Epidermal melanocyte (primary cell): ENCODE measurements around the gene CST8.

Experiments
- DNase-seq: peaks from one replicate; pipeline ENCODE4 v3.0.0; 2011; ENCODE audit warnings: low spot score; ENCODE audit not compliant: insufficient read length

CST8 gene

GRCh38 chr20:23476015-23476754 is 14.7 kb upstream of the CST8 start:
- no peak for DNase-seq

- no peak for DNase-seq
Measured at GRCh38 chr20:23477223-23477622, 13.7 kb upstream of the CST8 start.

GRCh38 chr20:23479043-23479442 is 11.9 kb upstream of the CST8 start:
- DNase-seq = no peak

- DNase-seq = no peak
Measured at GRCh38 chr20:23482138-23482537, 8.8 kb upstream of the CST8 start.

GRCh38 chr20:23484081-23484480 is 6.8 kb upstream of the CST8 start:
- DNase-seq = no peak

DNA sequence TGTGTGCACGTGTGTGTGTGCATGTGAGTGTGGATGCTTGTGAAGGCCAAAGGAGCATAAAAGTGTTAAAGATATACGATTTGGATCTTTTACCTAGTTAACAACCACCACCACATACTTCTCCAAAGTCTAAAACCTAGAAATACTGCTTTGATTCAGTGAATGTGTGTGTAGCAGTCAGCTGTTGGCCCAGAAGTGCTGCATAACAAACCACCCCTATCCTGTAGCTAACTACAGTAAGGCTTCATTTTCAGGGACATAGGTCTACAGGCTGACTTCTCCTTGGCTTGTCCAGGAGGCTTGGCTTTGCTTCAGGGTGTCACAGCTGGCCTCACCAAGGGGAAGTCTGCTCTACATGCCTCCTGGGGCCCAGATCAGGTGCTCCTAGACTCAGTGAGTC is 2.4 kb upstream of the CST8 start:
- DNase-seq = no peak

DNA sequence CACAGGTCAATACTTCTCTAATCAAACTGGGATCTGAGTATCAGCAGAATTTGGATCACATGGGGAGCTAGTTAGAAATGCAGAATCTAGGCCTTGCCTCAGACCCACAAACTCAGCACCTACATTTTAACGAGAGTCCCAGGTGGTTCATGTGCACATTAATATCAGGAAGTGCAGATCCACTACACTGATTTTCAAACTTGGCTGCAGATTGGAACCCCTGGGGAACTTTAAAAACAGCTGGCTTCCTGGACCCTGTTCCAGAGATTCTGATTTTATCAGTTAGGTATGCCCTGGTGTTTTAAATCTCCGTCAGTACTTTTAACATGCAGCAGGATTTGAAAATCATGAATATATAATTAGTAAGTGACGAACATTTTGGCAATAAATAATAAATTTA is 1.9 kb upstream of the CST8 start:
- no peak for DNase-seq

DNA sequence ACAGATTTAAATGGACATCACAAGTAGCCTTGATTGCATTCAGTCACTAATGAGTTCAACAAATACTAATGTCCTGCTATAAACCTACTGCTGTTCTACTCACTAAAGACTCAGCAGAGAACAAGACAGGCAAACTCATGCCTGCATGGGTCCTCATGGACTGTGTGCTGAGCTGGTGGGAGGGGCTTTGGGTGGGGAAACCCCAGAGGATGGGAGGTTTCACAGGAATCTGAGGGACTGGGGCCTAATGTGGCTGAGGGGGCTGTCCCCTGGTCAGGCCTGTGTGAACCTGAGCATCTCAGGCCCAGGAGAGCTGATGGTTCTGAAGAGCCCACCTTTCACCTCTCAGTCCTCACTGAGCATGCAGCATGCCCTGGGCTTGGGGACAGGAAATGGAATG is 1.4 kb downstream of the CST8 start:
- no peak for DNase-seq

- no peak for DNase-seq
Measured at GRCh38 chr20:23493172-23493772, 2.4 kb downstream of the CST8 start.

DNA sequence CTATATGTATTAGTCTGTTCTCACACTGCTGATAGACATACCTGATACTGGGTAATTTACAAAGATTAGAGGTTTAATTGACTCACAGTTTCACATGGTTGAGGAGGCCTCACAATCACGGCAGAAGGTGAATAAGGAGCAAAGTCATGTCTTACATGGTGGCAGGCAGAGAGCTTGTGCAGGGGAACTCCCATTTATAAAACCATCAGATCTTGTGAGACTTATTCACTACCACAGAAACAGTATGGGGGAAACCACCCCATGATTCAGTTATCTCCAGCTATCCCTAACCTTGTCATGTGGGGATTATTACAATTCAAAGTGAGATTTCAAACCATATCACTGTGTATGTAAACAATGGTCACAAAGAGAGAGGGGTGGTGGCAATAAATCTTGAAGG is 6.6 kb downstream of the CST8 start:
- DNase-seq = no peak

- DNase-seq = no peak
Measured at GRCh38 chr20:23501926-23502325, 11.0 kb downstream of the CST8 start.

- DNase-seq = no peak
Measured at GRCh38 chr20:23503649-23504048, 12.7 kb downstream of the CST8 start.

GRCh38 chr20:23507346-23507745 is 16.4 kb downstream of the CST8 start:
- no peak for DNase-seq

DNA sequence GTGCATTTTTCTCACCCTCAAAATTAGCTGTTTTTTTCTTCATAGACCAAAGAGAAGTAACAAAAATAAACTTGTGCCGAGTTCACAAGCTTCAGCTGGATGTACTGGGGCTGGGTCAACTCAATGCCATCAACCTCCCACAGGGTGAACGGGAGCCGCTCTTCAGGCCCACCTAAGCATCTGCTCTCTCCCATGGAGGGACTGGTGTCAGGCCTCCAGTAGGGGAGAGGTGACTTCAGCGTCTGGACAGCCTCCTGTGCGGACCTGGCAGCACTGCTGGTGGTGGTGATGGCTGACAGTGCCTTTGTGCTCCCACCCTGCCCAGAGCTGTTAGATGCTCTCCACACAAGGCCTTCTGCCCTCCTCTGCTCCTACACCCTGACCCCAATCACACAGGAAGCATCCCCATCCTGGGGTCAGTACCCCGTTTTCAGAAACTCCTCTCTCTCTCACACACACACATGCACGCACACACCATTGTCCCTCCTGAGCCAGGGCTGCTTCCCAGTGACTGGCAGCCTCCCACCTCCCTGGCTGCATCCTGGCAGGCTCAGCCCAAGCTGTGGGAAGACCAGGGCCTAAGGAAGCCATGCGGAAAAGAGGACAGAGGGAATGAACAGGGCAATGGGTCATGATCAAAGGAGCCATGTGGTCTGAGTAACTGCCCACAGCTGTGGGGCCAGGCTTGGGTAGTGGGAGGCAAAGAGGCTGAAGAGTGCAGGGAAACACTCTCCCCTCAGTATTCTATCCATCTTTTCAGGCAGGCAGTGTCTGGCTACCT is 17.7 kb downstream of the CST8 start:
- no peak for DNase-seq

GRCh38 chr20:23509247-23509913 is 18.5 kb downstream of the CST8 start:
- no peak for DNase-seq

- no peak for DNase-seq
Measured at GRCh38 chr20:23510000-23510590, 19.2 kb downstream of the CST8 start.

DNA sequence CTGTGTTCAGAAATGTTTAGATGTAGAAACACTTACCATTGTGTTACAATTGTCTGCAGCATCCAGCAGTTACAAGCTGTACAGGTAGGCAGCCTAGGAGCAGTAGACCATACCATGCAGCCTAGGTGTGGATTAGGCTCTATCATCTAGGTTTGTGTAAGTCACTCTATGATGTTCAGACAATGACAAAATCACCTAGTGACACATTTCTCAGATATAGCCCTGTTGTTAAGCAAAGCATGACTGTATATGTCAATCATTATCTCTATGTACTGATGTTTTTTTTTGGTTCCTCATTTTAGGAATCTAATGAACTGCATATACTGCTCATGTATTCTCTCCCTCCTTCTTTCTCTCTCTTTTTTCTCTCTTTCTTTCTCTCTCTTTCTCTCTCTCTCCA is 22.2 kb downstream of the CST8 start:
- no peak for DNase-seq

GRCh38 chr20:23514848-23515247 is 23.9 kb downstream of the CST8 start:
- no peak for DNase-seq

DNA sequence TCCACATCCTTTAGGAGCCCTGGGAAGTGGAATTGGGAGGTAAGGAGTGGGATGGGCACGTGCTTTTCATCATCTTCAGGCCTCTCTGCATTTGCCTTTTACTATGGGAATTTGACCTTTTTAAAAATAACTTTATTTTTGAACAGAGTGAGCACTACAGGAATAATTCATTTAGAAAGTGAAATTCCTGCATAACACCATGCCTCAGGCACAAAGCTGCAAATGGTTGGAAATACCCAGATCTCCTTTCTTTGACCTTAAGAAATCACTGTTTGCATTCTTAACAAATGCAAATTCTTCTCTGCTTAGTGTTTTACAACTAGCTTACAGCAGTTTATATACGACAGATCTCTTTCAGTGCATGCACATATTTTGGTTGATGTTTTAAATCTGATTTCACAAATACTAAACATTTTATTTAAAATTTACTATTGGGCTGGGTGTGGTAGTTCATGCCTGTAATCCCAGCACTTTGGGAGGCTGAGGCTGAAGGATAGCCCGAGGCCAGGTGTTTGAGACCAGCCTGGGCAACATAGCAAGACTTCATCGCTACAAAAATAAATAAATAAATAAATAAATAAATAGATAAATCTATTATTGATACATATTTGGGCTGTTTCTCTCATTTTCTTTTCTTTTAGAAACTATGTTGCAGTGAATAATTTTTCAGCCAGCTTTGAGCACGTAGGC is 24.5 kb downstream of the CST8 start:
- no peak for DNase-seq

DNA sequence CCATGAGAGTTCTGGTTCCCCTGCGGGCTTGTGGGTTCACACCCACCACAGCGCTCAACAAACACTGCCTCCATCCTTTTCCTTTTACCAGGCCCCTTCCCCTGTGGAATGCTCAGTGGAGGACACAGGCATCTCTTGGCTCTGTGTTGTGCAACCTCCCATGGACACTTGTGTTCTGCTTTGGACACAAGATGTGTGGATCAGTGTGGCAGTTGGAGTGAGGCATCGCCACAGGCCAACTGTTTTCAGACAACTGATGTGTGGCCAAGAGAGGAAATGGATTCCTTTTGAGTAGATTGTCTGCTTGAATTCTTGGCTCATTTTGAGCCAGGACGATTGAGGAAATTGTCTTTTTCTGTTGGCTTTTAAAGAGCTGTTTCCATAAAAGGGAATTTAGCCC is 26.8 kb downstream of the CST8 start:
- DNase-seq = no peak

DNA sequence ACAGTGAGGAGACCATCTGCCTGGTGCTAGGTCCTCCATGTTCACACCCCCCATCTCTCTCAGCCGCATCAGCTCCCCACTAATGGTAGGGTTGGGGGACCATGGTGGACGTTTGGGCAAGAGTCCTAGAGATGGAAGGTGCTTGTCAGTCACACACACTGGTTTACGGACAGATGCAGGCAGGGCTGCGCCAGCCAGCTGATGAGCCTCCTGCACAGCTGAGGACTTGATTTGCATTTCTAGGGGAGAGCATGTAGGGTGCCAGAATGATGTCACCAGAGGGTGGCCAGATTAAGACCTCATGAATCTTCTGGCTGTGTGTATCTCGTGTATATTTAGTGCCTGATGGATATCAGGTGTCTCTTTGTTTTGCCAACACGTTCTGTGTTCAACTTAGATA is 28.6 kb downstream of the CST8 start:
- no peak for DNase-seq
